Mesothelial cell of epicardium (in vitro differentiated cells): ENCODE measurements around the gene RNF208. TPM values are rescaled to one million over a fixed set of nuclear protein-coding genes. Genes with fewer than 3 reads are reported as not detected.
A peak's percentile ranks its signal among the peaks of the same experiment; 100 is the strongest.

ENCODE experiments used
- DNase-seq, 2 experiments: peaks; one replicate each; pipeline ENCODE4 v3.0.0; 2021; ENCODE audit warnings: low spot score in 2 of 2; ENCODE audit not compliant: unreplicated experiment in 2 of 2
- H3K27ac Mint-ChIP-seq: 2 replicates; pipeline ENCODE4 v1.8.0; 2021; ENCODE audit warnings: mixed read lengths
- H3K27me3 Mint-ChIP-seq: 2 replicates; pipeline ENCODE4 v1.8.0; 2021; ENCODE audit warnings: low read depth, mixed read lengths
- H3K36me3 Mint-ChIP-seq: 2 replicates; pipeline ENCODE4 v1.8.0; 2021; ENCODE audit warnings: mixed read lengths
- H3K4me1 Mint-ChIP-seq: 2 replicates; pipeline ENCODE4 v1.8.0; 2021; ENCODE audit warnings: mixed read lengths
- H3K4me3 Mint-ChIP-seq: 2 replicates; pipeline ENCODE4 v1.8.0; 2021; ENCODE audit warnings: mild to moderate bottlenecking, moderate library complexity, mixed read lengths
- H3K9me3 Mint-ChIP-seq: 2 replicates; pipeline ENCODE4 v1.8.0; 2021; ENCODE audit warnings: mixed read lengths
- CTCF ChIP-seq: fragments of 200-600 bp; sonication (generic); IDR thresholded peaks from one replicate; pipeline ENCODE4 v1.5.0; 2021; ENCODE audit warnings: antibody characterized with exemption; ENCODE audit not compliant: unreplicated experiment
- total RNA-seq: library from RNA; stranded (reverse); gene quantifications from 3 replicates; pipeline ENCODE4 v1.2.1, GENCODE V29; 2021

RNF208 gene
- total RNA-seq, 1 donor from 2014 or later = 13.9 TPM

GRCh38 chr9:137236936-137237421 lies 14.9 kb upstream of the RNF208 start:
- H3K27me3 Mint-ChIP-seq = no peaks in the 10 kb centered on the region
- H3K36me3 Mint-ChIP-seq = no peaks in the 10 kb centered on the region
- H3K27ac Mint-ChIP-seq = no peak overlapping the region
- no peaks in the 10 kb centered on the region for H3K9me3 Mint-ChIP-seq
- no peak for DNase-seq
- H3K4me3 Mint-ChIP-seq = peak overlapping the region; percentile 8
- H3K4me1 Mint-ChIP-seq = peaks cover 17% of the 10 kb centered on the region
- no peak for TF ChIP-seq CTCF

- peak overlapping the region; percentile 8 for H3K4me3 Mint-ChIP-seq
These were observed 14.3 kb upstream of the RNF208 start for GRCh38 chr9:137236238-137236935.

GRCh38 chr9:137235424-137236237 lies 13.6 kb upstream of the RNF208 start:
- no peak for TF ChIP-seq CTCF
- H3K4me1 Mint-ChIP-seq = peaks cover 17% of the 10 kb centered on the region
- no peaks in the 10 kb centered on the region for H3K27me3 Mint-ChIP-seq
- no peaks in the 10 kb centered on the region for H3K9me3 Mint-ChIP-seq
- no peak for DNase-seq
- no peak overlapping the region for H3K4me3 Mint-ChIP-seq
- no peaks in the 10 kb centered on the region for H3K36me3 Mint-ChIP-seq
- H3K27ac Mint-ChIP-seq = no peak overlapping the region

More at GRCh38 chr9:137236238-137236935, 14.3 kb upstream of the RNF208 start:
- Mint-ChIP-seq H3K9me3 (no peaks in the 10 kb centered on the region), H3K27ac (no peak overlapping the region), H3K4me1 (peaks cover 17% of the 10 kb centered on the region), H3K36me3 (no peaks in the 10 kb centered on the region), H3K27me3 (no peaks in the 10 kb centered on the region)
- peak; percentile 85 to 95 for DNase-seq
- peak; percentile 98 for TF ChIP-seq CTCF

GRCh38 chr9:137234758-137235423 lies 12.9 kb upstream of the RNF208 start:
- Mint-ChIP-seq H3K9me3 (no peaks in the 10 kb centered on the region), H3K36me3 (no peaks in the 10 kb centered on the region), H3K4me1 (peaks cover 15% of the 10 kb centered on the region), H3K27me3 (no peaks in the 10 kb centered on the region), H3K4me3 (no peak overlapping the region), H3K27ac (no peak overlapping the region)
- no peak for TF ChIP-seq CTCF
- DNase-seq = no peak

- Mint-ChIP-seq H3K27me3 (no peaks in the 10 kb centered on the region), H3K9me3 (no peaks in the 10 kb centered on the region), H3K27ac (no peak overlapping the region), H3K36me3 (no peaks in the 10 kb centered on the region), H3K4me3 (no peak overlapping the region), H3K4me1 (peaks cover 10% of the 10 kb centered on the region)
- no peak for DNase-seq
- no peak for TF ChIP-seq CTCF
These were observed 12.1 kb upstream of the RNF208 start for GRCh38 chr9:137234055-137234697.
